Spleen (tissue), 7 donors: ENCODE results near the gene PARN.

ENCODE experiments used
- POLR2A ChIP-seq, 3 donors: fragments of 450-650 bp; IDR thresholded peaks; one replicate each; pipeline ENCODE4 v1.5.1; 2017; ENCODE audit warnings: antibody characterized with exemption in 3 of 3, mild to moderate bottlenecking in 1 of 3
- POLR2AphosphoS5 ChIP-seq, 3 donors: sonication (generic); formaldehyde crosslinking; IDR thresholded peaks; one replicate each; pipeline ENCODE4 v1.5.1; 2017; ENCODE audit warnings: antibody characterized with exemption in 3 of 3
- TF ChIP-seq, protein P1 (sequence below), 11 experiments: fragments of 200-600 bp in 7 of 11; fragments of 450-650 bp in 4 of 11; sonication (generic) in 4 of 11; IDR thresholded peaks in 8 of 11; conservative IDR thresholded peaks in 3 of 11; 1 replicate in 7 of 11; 2 replicates in 4 of 11; pipeline versions ENCODE4 v1.4.0 to v1.8.0; 2016 to 2021; ENCODE audit warnings: antibody characterized with exemption in 11 of 11, inconsistent platforms in 4 of 11, mild to moderate bottlenecking in 1 of 11
- donor health status: DM: no; HTN: no; CAD: no; lungs with moderate emphysema.
- donor health status: DM: no; HTN: no; CAD: no.
- donor health status: DM: no; HTN: no; CAD: no.

DNA sequence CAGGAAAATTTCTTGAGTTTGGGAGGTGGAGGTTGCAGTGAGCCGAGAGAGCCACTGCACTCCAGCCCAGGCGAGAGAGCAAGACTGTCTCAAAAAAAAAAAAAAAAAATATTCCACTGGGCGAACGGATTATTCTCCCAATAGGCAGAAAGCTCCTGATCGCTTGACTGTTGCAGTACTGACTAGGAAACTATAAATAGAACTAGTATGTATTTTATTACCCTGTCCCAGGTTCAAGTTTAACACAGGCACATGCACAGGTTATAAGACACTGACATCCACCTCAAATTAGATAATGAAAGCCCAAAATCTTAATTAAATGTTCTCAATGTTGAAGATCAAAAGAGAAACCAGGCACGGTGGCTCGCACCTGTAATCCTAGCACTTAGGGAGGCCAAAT is 11.5 kb downstream of the PARN start:
- TF ChIP-seq, protein P1, sequence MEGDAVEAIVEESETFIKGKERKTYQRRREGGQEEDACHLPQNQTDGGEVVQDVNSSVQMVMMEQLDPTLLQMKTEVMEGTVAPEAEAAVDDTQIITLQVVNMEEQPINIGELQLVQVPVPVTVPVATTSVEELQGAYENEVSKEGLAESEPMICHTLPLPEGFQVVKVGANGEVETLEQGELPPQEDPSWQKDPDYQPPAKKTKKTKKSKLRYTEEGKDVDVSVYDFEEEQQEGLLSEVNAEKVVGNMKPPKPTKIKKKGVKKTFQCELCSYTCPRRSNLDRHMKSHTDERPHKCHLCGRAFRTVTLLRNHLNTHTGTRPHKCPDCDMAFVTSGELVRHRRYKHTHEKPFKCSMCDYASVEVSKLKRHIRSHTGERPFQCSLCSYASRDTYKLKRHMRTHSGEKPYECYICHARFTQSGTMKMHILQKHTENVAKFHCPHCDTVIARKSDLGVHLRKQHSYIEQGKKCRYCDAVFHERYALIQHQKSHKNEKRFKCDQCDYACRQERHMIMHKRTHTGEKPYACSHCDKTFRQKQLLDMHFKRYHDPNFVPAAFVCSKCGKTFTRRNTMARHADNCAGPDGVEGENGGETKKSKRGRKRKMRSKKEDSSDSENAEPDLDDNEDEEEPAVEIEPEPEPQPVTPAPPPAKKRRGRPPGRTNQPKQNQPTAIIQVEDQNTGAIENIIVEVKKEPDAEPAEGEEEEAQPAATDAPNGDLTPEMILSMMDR (IDR thresholded peaks at IDR 0.05 in 8 of 11, conservative IDR thresholded peaks at IDR 0.05 in 3 of 11): no peak
- TF ChIP-seq POLR2A (IDR thresholded peaks at IDR 0.05) (no peak), POLR2AphosphoS5 (IDR thresholded peaks at IDR 0.05) (no peak)
